Panc1 (cell line): ENCODE results near the gene ERN2. TPM values are rescaled to one million over a fixed set of nuclear protein-coding genes. Genes with fewer than 3 reads are reported as not detected.

Experiments used
- ATAC-seq: fragments of 200-7000 bp; cut with Tn5 transposase; 2 replicates; pipeline ENCODE4 v1.9.1; 2020; ENCODE audit warnings: mild to moderate bottlenecking, moderate library complexity
- BruUV-seq: library from RNA; stranded (reverse); fragments of 400-500 nt; replicated peaks from 2 replicates; lab custom pipeline; 2021; lab: Mats Ljungman, UMichigan
- CTCF ChIA-PET: fragments of 300-600 bp; sonication (Branson Sonifier 250); formaldehyde crosslinking; loops from one replicate; lab custom pipeline; 2022; ENCODE audit warnings: antibody characterized with exemption; lab: Charles Lee
- POLR2A ChIA-PET: fragments of 300-600 bp; sonication (Branson Sonifier 250); formaldehyde crosslinking; loops from one replicate; lab custom pipeline; 2022; ENCODE audit warnings: antibody characterized with exemption; lab: Charles Lee
- DNase-seq: peaks from one replicate; pipeline ENCODE4 v3.0.0-alpha.2; 2010; ENCODE audit warnings: low read depth, low spot score
- H3K27ac ChIP-seq: 2 replicates; pipeline ENCODE4 v1.5.1; 2011; ENCODE audit warnings: mild to moderate bottlenecking, low read length, inconsistent platforms
- H3K27me3 ChIP-seq: fragments of 200-500 bp; sonication (Bioruptor generic); 2 replicates; pipeline ENCODE4 v1.6.0; 2014; ENCODE audit warnings: low read length, inconsistent platforms; ENCODE audit not compliant: control insufficient read depth, insufficient read depth
- H3K36me3 ChIP-seq: fragments of 200-500 bp; sonication (Bioruptor generic); 2 replicates; pipeline ENCODE4 v1.5.1; 2014; ENCODE audit warnings: inconsistent platforms, mild to moderate bottlenecking, low read length, moderate library complexity; ENCODE audit not compliant: control insufficient read depth, insufficient read depth
- H3K4me1 ChIP-seq: 2 replicates; pipeline ENCODE4 v1.5.1; 2011; ENCODE audit warnings: inconsistent platforms, mild to moderate bottlenecking, low read length, moderate library complexity; ENCODE audit not compliant: control insufficient read depth, insufficient read depth
- H3K4me3 ChIP-seq, 2 experiments: 2 replicates each; pipeline ENCODE4 v1.5.1; 2011 to 2012; ENCODE audit warnings: low read depth in 2 of 2, low read length in 2 of 2, mild to moderate bottlenecking in 2 of 2, inconsistent platforms in 1 of 2, moderate library complexity in 1 of 2
- H3K9me3 ChIP-seq: fragments of 200-500 bp; sonication (Bioruptor generic); 2 replicates; pipeline ENCODE4 v1.5.1; 2014; ENCODE audit warnings: low read depth, mild to moderate bottlenecking, inconsistent platforms, low read length, moderate library complexity; ENCODE audit not compliant: control insufficient read depth, insufficient read depth
- POLR2AphosphoS5 ChIP-seq: IDR thresholded peaks from 2 replicates; pipeline ENCODE4 v1.6.1; 2012; ENCODE audit warnings: mild to moderate bottlenecking, low read depth, low read length, moderate library complexity
- REST ChIP-seq, 2 experiments: IDR thresholded peaks; 2 replicates each; pipeline ENCODE4 v1.6.1; 2011 to 2012; ENCODE audit warnings: low read depth in 2 of 2, control low read depth in 1 of 2, low read length in 1 of 2, mild to moderate bottlenecking in 1 of 2, moderate library complexity in 1 of 2; ENCODE audit not compliant: insufficient read depth in 1 of 2
- SIN3A ChIP-seq: IDR thresholded peaks from 2 replicates; pipeline ENCODE4 v1.6.1; 2012; ENCODE audit warnings: low read depth, mild to moderate bottlenecking, low read length, moderate library complexity, borderline replicate concordance; ENCODE audit not compliant: insufficient read depth
- TCF7L2 ChIP-seq: IDR thresholded peaks from 2 replicates; pipeline ENCODE4 v1.6.1; 2011; ENCODE audit warnings: mild to moderate bottlenecking, low read depth, low read length, inconsistent platforms
- in situ Hi-C: cut with HindIII; loops from 2 replicates; pipeline ENCODE4 v1.10.0; 2016; ENCODE audit warnings: low sequenced_read_pairs, low pct_unique_long_range_greater_than_20kb
- intact Hi-C: fragments of 100-400 bp; cut with micrococcal nuclease; formaldehyde crosslinking; loops from one replicate; pipeline ENCODE4 v1.10.0; 2022; ENCODE audit not compliant: unreplicated experiment
- total RNA-seq: library from RNA; stranded (reverse); gene quantifications from one replicate; pipeline ENCODE4 v1.2.1, GENCODE V29; 2021; ENCODE audit not compliant: unreplicated experiment
- TF ChIP-seq, protein P1 (sequence below): fragments of 450-650 bp; IDR thresholded peaks from 2 replicates; pipeline ENCODE4 v1.5.1; 2017; ENCODE audit warnings: mild to moderate bottlenecking

The ERN2 gene
- total RNA-seq, 1 experiment from 2014 or later, result not detected

GRCh38 chr16:23640615-23640930, 72.4 kb downstream of the ERN2 start:
- H3K27me3 ChIP-seq, result no peaks in the 10 kb centered on the region
- intact Hi-C loops (no loop called here), in situ Hi-C loops (no loop called here)
- ChIA-PET CTCF (no interaction called here), POLR2A (no interaction called here)
- TF ChIP-seq SIN3A (no peak), REST (IDR thresholded peaks at IDR 0.05; ENCODE audit: insufficient read depth in 1 of 2, low read depth in 2 of 2, low read length in 1 of 2) (no peak), TCF7L2 (no peak), POLR2AphosphoS5 (no peak)
- TF ChIP-seq, protein P1, sequence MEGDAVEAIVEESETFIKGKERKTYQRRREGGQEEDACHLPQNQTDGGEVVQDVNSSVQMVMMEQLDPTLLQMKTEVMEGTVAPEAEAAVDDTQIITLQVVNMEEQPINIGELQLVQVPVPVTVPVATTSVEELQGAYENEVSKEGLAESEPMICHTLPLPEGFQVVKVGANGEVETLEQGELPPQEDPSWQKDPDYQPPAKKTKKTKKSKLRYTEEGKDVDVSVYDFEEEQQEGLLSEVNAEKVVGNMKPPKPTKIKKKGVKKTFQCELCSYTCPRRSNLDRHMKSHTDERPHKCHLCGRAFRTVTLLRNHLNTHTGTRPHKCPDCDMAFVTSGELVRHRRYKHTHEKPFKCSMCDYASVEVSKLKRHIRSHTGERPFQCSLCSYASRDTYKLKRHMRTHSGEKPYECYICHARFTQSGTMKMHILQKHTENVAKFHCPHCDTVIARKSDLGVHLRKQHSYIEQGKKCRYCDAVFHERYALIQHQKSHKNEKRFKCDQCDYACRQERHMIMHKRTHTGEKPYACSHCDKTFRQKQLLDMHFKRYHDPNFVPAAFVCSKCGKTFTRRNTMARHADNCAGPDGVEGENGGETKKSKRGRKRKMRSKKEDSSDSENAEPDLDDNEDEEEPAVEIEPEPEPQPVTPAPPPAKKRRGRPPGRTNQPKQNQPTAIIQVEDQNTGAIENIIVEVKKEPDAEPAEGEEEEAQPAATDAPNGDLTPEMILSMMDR, result no peak
- no peaks in the 10 kb centered on the region for H3K9me3 ChIP-seq
- ATAC-seq (peak; percentile 18), DNase-seq (no peak)
- H3K4me3 ChIP-seq, result peak overlapping the region; percentile 96 to 98
- BruUV-seq, result no TSS peak
- H3K27ac ChIP-seq, result peak overlapping the region; percentile 97
- H3K36me3 ChIP-seq, result peaks cover 17% of the 10 kb centered on the region
- 0 out of 2 replicates have a peak, but pooled peaks cover 3% of the 10 kb centered on the region for H3K4me1 ChIP-seq

Other genes starting within 250 kb of the ERN2 start
- 100 TPM for gene GGA2, start 202.7 kb downstream of the ERN2 start, total RNA-seq
- 31.3 TPM for gene EARS2, start 155.9 kb downstream of the ERN2 start, total RNA-seq
- 102 TPM for gene UBFD1, start 155.5 kb downstream of the ERN2 start, total RNA-seq
- 166 TPM for gene NDUFAB1, start 116.9 kb downstream of the ERN2 start, total RNA-seq
- 21.7 TPM for gene PALB2, start 71.9 kb downstream of the ERN2 start, total RNA-seq
- gene DCTN5, start 71.8 kb downstream of the ERN2 start, total RNA-seq, result 72.9 TPM
- gene PLK1, start 34.3 kb downstream of the ERN2 start, total RNA-seq, result 94.8 TPM
- not detected for gene CHP2, start 41.8 kb upstream of the ERN2 start, total RNA-seq
- 0.41 TPM for gene PRKCB, start 122.8 kb upstream of the ERN2 start, total RNA-seq